RKO (cell line): ENCODE measurements around the gene PCBD2.

Experiments
- DNase-seq: peaks from one replicate; pipeline ENCODE4 v3.0.0-alpha.2; 2016; ENCODE audit warnings: low spot score

PCBD2 gene

DNA sequence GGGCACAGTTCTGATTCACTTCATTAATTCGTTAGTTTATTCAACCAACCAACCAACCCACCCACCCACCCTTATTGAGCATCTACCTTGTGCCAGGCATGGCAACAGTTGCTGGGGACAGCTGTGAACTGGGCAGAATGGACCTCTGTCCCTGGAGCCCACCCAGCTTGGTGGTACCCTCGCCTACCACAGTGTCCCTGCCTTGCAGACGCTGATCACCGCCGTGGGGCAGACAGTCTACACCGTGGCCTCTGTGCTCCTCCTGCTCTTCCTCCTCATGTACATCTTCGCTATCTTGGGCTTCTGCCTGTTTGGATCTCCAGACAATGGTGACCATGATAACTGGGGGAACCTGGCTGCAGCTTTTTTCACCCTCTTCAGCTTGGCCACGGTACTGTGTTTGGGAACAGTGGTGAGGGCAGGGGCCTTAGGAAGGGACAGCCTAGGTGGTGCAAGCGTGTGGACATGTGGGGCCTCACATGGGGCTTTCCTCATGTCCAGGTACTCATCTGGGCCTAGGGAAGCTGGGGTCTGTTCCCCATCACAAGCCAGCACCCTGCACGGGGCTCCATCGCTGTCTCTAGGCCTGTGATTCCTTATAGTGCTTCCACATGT is 102.9 kb downstream of the PCBD2 start:
- DNase-seq, result no peak

DNA sequence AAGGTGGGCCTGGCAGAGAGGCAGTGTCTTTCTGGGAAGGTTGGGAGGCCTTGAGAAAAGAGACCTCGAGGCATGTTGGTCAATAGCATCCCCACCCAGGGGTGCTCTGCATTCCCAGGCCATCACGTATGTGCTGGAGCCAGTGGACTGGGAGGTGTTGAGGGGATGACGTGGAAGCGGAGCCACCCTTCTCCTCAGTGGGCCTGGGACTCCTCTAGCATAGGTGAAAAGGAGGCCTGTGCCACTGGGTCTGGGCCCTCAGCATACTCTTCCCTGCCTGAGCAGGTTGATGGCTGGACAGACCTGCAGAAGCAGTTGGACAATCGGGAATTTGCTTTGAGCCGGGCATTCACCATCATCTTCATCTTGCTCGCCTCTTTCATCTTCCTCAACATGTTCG is 103.6 kb downstream of the PCBD2 start:
- DNase-seq, result no peak

DNA sequence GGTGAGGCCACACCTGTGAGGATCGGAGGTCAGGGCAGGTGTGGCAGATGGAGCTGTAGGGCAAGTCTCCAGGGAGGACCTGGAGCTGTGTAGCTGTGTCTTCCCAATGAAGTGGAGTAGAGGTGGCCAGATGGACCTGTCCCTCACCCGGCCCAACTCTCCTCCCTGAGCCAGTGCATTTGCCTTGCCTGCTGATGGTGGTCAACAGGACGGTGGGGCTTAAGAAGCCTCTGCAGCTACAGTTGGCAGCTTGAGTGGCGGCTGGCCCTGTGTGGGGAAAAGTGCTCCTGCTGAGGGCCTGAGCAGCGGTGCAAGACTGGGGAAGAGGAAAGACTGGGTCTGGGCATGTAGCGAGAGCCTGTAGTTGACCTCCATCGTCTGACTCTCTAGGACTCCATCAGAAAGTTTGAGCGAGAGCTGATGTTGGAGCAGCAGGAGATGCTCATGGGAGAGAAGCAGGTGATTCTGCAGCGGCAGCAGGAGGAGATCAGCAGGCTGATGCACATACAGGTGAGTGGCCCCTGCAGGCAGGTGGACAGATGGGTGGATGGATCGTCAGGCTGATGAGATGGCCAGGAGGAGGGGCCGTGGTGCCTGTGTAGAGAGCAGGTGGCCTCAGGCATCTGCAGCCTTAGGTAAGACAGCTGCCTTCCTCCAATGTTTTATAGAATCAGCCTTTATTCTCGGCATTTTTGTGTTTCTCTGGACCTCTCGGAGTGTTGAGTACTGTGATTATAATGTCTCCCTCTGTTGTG is 104.2 kb downstream of the PCBD2 start:
- DNase-seq, result no peak

DNA sequence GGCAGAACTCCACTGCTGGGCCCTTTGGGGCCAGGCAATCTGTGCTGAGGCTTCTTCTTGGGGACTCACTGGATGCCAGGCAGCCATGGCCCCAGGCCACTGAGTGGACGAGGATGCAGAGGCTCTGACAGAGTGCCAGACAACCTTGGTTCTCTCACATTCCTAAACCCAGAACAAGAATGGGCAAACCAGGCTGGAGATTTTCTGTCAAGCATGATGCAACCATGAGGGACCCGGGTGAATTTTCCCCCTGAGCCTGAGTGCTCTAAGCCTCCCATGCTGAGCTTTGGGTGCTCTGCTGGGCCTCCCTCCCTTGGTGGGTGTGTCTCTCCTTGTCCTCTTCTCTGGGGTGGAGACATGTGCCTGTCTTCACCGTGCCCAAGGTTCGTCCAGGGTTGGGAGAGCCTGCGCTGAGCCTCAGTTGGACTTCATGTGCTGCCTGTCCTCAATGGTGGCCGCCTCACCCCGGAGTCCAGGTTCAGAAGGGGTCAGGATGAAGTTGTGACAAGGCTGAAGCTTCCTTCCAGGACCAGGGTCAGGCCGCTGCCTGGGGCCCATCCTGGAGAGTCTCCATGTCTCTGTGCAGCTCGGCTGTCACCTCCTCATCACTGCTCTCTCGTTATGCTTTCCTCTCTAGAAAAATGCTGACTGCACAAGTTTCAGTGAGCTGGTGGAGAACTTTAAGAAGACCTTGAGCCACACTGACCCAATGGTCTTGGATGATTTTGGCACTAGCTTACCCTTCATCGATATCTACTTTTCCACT is 105.0 kb downstream of the PCBD2 start:
- no peak for DNase-seq

DNA sequence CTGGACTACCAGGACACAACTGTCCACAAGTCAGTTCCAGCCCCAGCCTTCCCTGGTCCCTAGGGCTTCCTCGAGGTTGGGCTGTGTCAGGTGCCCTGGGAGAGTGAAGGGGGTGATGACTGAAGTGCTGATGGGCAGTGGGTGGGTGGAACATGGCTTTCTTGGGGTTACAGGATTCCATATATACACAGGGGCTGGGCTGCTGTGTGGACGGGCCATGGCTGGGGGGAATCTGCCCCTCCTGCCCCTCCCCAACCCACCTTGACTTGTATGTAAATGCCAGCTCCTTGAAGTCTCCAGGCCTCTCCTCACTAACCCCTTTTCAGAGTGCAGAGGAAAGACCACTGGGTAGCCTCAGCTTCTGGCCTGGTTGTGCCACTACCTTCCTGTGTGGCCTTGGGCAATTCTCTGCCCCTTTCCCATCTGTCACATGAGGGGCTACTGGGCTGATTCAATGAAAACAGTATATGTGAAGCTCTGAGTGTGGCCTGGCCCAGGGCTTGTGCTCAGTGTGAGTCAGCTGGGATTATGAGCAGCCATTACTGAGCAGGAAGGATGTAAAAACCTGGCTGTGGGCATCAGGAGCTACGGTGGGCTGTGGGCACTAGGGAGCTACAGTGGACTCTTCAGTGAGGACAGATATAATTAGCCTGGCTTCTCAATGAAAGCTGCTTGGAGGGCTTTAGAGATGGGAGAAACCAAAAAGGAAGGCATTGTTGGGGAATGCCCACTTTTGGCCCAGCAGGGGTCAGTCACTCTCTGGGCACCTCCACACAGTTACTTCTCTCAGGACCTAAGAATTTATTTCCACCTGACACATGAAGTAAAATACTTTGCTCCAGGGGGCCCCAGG is 105.8 kb downstream of the PCBD2 start:
- DNase-seq, result no peak

DNA sequence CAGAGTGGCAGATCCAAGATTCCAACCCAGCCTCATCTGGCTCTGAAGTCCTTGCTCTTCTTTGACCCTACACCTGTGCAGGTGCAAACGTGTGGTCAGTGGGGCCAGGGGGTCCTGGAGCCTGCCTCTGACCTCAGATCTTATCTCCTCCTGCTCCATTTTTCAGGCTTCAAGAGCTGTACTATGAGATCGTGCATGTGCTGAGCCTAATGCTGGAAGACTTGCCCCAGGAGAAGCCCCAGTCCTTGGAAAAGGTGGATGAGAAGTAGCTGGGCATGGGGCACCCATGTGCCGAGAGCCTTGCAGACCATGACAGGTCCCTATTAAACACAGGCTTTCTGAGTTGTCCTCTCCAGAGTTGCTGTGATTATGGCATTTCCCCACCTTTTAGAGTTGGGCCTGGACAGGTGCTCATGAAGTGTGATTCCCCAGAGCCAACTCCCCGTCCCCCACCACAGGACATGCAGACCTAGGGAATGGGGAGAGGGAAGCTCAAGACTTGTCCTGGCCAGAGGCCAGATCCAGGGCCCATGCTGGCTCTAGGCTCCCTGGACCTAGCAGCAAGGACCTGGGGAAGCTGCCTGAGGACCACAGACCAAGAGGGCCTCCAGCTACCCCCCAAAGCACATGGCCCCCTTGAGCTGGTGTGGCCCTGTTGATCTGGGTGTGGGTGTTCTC is 106.6 kb downstream of the PCBD2 start:
- DNase-seq, result no peak

DNA sequence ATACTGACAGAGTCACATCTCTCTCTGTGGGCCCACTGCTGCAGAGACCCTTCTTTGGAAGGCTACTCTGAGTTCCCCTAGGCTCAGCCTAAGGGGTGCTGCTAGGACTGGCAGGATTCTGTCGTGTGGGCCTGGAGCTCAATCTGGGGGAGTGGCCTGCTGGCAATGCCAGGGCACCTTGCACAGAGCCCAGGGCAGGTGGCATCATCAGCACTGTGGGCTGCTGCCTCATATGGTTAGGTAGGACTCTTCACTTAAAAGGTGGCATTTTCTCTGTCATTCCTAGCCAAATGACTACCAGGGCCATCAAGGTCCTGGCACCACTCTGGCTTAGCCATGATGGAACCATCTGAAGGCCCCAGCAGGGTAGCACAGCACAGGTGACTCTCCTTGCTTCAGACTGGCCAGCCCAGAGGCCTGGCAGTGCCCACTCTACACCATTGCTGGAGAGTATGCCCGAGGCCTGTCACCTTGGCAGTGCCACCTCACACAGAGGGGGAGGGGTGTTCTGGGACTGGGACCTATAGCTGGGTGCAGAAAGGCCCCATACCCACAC is 107.2 kb downstream of the PCBD2 start:
- no peak for DNase-seq
